ENCODE results near the gene BORCS8.

DNA sequence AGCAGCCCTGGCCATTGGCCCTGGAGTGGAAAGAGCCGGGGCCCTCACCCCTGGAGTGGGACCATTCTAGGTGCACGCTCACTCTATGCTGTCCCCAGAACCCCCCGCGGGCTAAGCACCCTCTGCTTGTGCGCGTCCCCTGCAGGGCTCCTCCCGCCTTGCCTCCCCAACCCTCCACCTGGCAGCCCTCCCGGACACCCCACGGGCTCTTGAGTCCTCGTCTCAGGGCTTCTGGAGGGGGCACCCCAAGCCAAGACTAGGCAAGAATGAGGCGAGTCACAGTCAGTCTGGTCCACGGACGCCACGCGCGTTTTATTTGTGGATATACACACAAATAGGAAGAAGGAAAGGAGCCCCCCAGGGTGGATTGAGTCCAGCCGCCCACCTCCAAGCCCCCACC, 46.7 kb downstream of the BORCS8 start:
- TF ChIP-seq EZH2phosphoT487 (IDR thresholded peaks at IDR 0.05; ENCODE audit: insufficient read depth, low read depth) = no peak
- no peak for TF ChIP-seq EZH2 (IDR thresholded peaks at IDR 0.05; ENCODE audit: insufficient read depth, poor library complexity, severe bottlenecking)

Data from GM23248 (cell line).